CD4-positive, alpha-beta T cell treated with Interferon alpha-2 for 1 hour (primary cell): ENCODE results near the gene TLE1.
"Not testable (repeated sequence)": the region's sequence is repeated elsewhere in the genome, so short reads cannot be mapped to it uniquely, and the experiment has no call there.

ENCODE experiments used
- DNase-seq, 2 donors: peaks; one replicate each; pipeline ENCODE4 v3.0.0-alpha.2; 2020 to 2022

Gene TLE1

GRCh38 chr9:81599837-81600236, 89.5 kb downstream of the TLE1 start:
- DNase-seq, result no peak

DNA sequence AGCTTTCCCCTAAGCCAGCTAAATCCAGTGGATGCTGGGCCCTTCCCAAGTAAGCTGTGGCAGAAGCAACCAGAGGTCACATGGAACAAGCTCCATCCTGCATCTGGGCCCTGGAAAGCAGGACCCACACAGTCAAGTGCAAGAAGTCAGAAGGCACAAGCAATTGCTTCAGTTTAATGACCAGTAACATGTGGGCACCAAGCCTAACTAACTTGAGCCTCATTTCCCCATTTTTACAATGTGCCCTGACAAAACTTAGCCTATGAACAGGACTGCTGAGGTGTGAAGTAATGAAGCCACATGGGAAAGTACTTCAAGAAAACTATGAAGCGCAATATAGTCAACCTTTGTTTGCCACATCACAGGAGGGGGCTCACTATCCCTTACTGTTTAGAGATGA, 90.5 kb downstream of the TLE1 start:
- DNase-seq, result no peak

GRCh38 chr9:81598123-81598497, 91.2 kb downstream of the TLE1 start:
- no peak for DNase-seq

DNA sequence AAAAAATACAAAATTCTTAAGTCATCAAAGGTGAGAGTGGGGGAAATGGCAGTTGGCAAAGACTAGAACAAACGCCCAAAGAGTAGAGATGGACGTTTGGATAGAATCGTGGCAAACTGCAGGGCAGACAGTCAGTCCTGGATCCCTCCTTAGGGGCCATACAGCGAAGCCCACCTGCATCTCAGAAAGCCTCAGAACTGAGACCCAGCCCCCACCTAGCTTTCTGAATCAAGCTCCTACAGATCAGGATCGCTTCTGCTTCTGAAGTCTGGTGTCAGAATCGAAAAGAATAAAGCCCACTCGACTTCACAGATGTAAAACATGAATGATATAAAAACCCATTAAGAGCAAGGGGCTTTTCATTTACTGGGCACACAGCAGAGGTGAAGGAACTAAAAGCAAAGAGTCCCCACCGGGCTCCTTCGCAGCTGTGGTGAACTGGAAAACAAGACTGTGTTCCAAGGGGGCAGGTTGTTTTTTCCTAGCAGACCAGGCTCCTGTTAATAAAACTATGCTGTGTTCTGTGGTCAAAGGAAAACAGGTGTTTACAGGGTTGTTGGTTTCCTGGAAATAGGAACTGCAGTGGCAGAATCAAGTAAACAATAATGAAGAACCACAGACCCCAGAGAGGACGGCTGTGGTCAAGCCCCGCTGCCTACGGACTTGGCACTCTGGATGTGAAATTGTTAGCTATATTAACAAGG, 91.8 kb downstream of the TLE1 start:
- no peak for DNase-seq

DNA sequence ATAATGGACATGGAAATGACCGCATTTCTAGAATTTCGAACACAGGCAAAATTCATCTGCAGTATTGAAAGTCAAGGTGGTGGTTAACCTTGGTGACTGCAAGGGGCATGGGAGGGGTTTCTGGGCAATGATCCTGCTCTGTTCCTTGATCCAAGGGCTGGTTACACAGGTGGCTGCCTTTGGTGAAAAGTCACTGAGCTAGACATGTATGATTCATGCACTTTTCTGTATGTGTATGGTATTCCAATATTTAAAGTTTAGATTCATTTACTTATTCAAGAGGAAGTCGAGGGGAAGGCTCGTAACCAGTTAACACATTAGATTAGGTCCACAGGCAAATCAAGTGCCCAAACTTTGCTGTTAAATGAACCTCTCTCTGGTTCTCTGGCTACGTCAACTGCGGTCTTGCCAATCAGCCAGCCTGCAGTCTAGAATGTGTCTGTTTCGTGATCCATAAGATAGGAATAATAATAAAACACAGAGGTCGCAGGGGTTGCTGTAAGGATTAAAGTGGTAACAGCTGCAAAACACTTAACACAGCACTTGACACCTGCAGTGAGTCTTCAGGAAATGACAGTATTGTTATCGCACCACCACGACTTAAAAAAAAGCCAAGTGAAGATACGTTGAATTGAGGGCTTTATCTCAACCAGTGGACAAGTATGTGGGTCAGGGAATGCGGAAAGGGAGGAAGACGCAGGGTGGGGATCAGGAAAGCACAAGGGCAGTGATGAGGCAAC, 92.5 kb downstream of the TLE1 start:
- no peak for DNase-seq

- DNase-seq, result no peak
These were observed 93.3 kb downstream of the TLE1 start for GRCh38 chr9:81595887-81596543.

GRCh38 chr9:81595293-81595692, 94.1 kb downstream of the TLE1 start:
- not testable (repeated sequence) for DNase-seq

GRCh38 chr9:81594415-81594814, 94.9 kb downstream of the TLE1 start:
- DNase-seq, result no peak

DNA sequence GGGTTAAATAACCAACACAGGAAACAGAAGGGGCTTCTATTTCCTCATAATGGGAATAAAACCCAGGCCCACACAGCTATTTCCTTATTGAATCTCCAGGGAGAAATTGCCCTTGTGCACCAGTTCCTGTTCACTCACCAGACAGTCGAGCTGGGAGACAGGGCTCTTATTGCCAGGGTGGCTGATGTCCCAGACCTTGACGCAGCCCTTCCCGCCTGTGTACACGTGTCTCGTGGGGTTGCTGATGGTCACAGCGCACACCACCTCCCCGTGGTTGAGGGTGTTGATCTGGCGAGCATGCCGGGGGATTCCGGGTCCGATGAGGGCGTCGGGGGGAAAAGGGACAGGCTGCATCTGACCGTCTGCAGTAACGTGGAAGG, 96.5 kb downstream of the TLE1 start:
- no peak for DNase-seq

GRCh38 chr9:81591791-81592190, 97.6 kb downstream of the TLE1 start:
- DNase-seq, result no peak

DNA sequence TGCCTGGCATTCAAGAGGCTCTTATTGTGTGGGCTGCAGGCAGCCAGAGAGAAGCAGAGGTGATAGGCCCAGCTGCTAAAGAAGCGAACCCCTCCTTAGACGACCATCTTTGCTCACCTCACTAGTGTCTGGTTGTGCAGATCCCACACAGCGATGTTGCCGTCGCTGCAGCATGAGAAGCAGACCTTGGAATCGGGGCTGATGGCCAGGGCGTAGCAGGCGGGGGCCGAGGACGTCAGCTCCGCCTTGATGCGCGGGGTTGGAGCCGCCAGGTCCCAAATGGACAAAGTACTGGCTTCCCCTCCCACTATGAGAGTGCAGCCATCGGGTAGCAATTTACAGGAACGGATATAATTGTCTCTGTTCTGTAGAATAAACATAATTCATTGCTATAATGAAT, 98.7 kb downstream of the TLE1 start:
- no peak for DNase-seq

- DNase-seq, result no peak
These were observed 99.5 kb downstream of the TLE1 start for GRCh38 chr9:81589819-81590218.

GRCh38 chr9:81589392-81589791, 100.0 kb downstream of the TLE1 start:
- no peak for DNase-seq

DNA sequence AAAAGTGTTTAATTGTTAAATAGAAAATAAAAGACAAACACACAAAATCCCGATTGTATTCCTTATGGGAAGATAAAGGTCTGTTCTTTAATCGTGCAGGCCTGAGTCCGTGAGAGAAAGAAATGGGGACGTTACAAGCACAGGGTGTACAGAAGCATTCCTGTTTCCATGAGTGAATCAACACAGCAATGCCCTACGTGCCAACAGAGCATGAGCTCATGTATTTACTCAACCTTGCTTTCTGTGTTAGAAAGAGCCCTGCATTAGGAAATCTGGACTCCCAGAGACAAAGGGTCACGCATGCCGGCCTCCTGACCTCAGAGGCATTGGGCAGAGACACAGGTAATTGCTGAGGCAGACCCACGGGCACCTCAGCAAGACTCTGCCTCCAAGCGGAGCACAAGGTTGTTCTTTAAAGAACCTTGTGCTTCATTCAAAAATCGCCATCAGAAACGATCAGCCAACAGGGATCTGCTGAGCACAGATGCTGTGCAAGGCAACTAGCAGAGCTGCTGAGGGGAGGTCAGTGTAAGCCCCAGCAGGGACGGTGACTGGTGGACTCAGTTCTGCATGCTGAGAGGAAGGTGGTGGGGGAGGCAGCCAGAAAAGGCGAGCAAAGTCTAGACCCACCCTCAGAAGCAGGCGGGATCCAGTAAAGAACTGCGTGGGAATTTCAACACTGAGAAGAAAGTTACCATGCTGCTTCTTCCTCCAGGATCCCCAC, 101.0 kb downstream of the TLE1 start:
- DNase-seq, result no peak

DNA sequence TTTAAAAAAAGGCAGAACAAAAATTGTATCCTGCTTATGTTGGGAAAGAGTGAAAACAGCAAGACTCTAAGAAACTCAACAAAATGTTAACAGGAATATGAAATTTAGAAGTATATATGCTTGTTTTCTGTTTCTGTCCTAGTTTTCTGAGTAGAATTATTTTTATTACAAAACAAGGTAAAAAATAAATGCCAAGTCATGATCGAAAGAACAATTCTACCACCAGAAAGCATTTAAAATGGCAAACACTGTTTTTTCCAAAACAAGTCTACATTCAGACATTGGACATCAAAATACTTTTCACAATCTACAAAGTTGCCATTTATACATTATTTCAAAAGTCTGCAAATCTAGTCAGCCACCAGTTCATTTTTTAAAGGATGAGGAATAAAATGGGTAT, 102.6 kb downstream of the TLE1 start:
- no peak for DNase-seq

DNA sequence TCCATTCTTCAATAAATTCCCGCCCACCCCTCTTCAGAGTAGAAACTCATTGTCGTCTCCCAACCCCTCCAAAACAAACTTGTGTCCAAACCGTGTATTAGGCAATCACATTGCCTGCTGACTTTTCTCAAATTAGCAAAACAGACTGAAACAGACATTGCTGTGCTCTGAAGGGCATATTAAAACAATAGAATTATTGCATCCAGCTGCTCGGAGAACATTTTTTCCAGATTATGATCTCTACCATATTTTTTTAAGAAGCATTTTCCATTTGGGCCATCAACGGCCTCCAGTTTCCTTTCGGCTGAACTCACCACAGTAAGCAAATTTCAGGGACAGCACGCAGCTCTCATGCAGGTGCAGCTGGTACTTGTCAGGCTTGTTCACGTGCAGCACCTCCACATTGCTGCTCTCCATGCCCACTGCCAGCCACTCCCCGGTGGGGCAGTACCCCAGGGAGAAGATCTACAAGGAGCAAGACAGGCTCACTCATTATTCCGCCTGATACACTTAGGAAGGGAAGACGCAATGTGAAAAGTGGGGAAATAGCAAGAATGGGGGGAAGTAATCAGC, 104.1 kb downstream of the TLE1 start:
- no peak for DNase-seq

DNA sequence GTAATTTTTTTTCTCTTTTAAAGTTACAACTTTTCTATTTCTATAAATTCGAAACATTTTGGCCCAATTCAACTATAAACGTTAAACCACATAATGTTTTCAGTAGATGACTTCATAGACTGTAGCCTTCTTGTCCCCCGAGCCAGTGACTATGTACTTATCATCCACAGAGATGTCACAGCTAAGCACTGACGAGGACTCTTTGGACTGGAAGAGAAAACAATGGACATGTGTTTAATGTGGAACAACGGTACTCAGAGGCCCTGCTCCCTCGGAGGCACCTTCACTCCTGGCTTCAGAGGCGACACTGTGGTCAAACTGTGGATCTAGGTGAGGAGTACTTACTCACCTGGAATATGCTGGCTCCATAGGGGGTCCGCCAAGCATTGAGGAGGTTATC, 105.2 kb downstream of the TLE1 start:
- DNase-seq, result no peak

DNA sequence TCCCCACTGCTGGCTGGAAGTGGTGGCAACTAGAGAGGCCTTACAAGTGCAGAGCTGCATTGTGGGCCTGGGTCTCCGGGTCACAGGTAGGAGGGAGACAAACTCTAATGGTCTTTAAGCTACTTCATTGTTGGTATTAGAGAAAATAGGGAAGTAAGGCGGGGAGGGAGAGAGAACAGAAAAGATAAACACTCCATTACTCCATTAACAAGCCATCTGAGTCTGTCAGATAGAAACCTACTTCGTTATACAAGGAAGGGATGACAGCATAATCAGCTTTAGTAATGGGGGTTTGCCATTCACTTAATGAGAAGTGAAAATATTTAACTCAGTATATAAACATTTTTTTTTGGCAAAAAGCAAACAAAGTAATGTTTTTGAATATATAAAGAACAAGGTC, 107.4 kb downstream of the TLE1 start:
- DNase-seq, result no peak

DNA sequence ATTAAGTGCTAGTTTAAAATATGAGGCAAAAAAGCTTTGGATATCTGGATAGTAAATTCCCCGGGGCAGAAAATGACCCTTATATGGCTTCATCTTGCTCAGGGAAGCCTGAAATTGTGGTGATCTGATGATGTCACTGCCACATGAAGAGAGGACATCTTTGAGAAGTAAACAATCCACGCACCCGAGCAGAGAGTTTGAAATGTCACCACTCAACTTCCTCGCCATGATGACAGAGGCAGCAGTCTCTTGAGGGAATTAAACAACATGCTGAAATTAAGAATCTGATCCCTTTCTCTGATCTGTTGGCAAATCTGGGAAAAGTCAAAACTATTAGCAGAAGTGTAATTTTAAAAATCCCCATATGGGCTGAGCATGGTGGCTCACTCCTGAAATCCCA, 110.0 kb downstream of the TLE1 start:
- DNase-seq, result no peak

DNA sequence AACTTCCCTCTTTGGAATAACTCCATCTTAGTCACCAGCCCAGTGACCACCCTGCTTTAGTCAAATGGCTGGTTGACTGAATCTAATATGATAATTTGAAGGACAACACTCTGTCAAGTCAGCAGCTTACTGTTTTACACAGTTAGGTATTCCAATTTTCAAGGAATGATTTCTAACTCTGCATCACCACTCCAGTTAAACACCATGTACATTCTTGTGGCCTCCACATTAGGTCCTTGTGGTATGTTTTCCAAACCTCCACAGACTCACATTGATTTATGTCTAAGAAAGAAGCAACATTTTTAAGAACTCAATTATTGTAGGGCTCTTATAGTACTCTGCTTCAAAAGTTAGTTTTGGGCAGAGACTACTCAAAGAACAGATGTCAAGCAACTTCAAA, 110.7 kb downstream of the TLE1 start:
- no peak for DNase-seq

- no peak for DNase-seq
These were observed 113.4 kb downstream of the TLE1 start for GRCh38 chr9:81575956-81576355.

DNA sequence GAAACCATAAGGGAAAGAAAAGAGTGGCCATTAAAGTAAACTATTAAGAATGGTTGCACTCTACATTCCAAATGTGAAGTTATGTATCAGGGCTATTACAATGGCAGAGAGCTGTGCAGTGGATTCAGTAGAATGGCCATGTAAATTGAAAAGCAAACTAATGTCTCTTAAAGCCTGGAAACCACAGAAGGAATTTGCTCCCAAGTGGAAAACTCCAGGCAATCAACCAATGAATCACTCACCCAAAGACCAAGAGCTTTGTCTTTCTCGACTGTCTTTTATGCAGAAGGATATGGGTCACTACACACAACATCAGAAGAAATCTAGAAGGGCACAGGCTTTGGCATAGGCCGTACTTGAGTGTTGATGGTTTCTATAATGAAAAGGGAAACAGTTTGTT, 114.9 kb downstream of the TLE1 start:
- no peak for DNase-seq
